Fibroblast of lung (primary cell): ENCODE data around the gene QRICH2. TPM values are rescaled to one million over a fixed set of nuclear protein-coding genes. Genes with fewer than 3 reads are reported as not detected.

Experiments
- DNase-seq, 2 donors: peaks; one replicate each; pipeline versions ENCODE4 v3.0.0 to v3.0.0-alpha.2; 2010; ENCODE audit warnings: low read depth in 2 of 2
- H2AFZ ChIP-seq: 2 replicates; pipeline ENCODE4 v1.5.1; 2012; ENCODE audit warnings: low read length, control low read depth, inconsistent platforms
- H3K27ac ChIP-seq: 2 replicates; pipeline ENCODE4 v1.5.1; 2011; ENCODE audit warnings: low read length, control low read depth; ENCODE audit not compliant: insufficient read depth
- H3K27me3 ChIP-seq: 2 replicates; pipeline ENCODE4 v1.5.1; 2011; ENCODE audit warnings: mild to moderate bottlenecking, low read length; ENCODE audit not compliant: control insufficient read depth, insufficient read depth
- H3K36me3 ChIP-seq: 2 replicates; pipeline ENCODE4 v1.5.1; 2011; ENCODE audit warnings: low read length; ENCODE audit not compliant: control insufficient read depth, insufficient read depth
- H3K4me1 ChIP-seq: 2 replicates; pipeline ENCODE4 v1.5.1; 2011; ENCODE audit warnings: low read length; ENCODE audit not compliant: control insufficient read depth, insufficient read depth; ENCODE audit errors: extremely low read depth
- H3K4me2 ChIP-seq: 2 replicates; pipeline ENCODE4 v1.5.1; 2011; ENCODE audit warnings: low read length, control low read depth; ENCODE audit not compliant: insufficient read depth; ENCODE audit errors: extremely low read depth
- H3K4me3 ChIP-seq, 4 experiments: fragments of 200-600 bp in 1 of 4; sonication (generic) in 1 of 4; replicated peaks in 1 of 4; 2 replicates each; pipeline ENCODE4 v1.5.1; 2011 to 2016; ENCODE audit warnings: low read length in 4 of 4, low read depth in 3 of 4, mild to moderate bottlenecking in 3 of 4, control low read depth in 2 of 4, inconsistent platforms in 1 of 4, mixed read lengths in 1 of 4; ENCODE audit not compliant: insufficient read depth in 1 of 4; ENCODE audit errors: control extremely low read depth in 1 of 4
- H3K79me2 ChIP-seq: 2 replicates; pipeline ENCODE4 v1.5.1; 2012; ENCODE audit warnings: mild to moderate bottlenecking, low read length, inconsistent platforms; ENCODE audit not compliant: control insufficient read depth, insufficient read depth
- H3K9ac ChIP-seq: 2 replicates; pipeline ENCODE4 v1.5.1; 2011; ENCODE audit warnings: mild to moderate bottlenecking, low read length, control low read depth; ENCODE audit not compliant: insufficient read depth
- H3K9me3 ChIP-seq: 2 replicates; pipeline ENCODE4 v1.5.1; 2012; ENCODE audit warnings: low read depth, low read length; ENCODE audit not compliant: control insufficient read depth, insufficient read depth
- H4K20me1 ChIP-seq: 2 replicates; pipeline ENCODE4 v1.5.1; 2011; ENCODE audit warnings: low read length; ENCODE audit not compliant: control insufficient read depth, insufficient read depth; ENCODE audit errors: extremely low read depth
- CTCF ChIP-seq, 2 donors: IDR thresholded peaks in 1 of 2; conservative IDR thresholded peaks in 1 of 2; 1 replicate in 1 of 2; 2 replicates in 1 of 2; pipeline ENCODE4 v1.5.1; 2011 to 2012; ENCODE audit warnings: low read length in 2 of 2, control low read depth in 1 of 2, inconsistent platforms in 1 of 2, low read depth in 1 of 2, mild to moderate bottlenecking in 1 of 2
- EZH2 ChIP-seq: IDR thresholded peaks from 2 replicates; pipeline ENCODE4 v1.5.1; 2012; ENCODE audit warnings: low read length, control low read depth, mild to moderate bottlenecking; ENCODE audit errors: missing control alignments
- polyA plus RNA-seq, 2 donors: library from polyadenylated mRNA; depleted of rRNA in 1 of 2; stranded (reverse) in 1 of 2; unstranded in 1 of 2; fragments of >200 nt; gene quantifications; 2 replicates each; pipeline ENCODE4 v1.2.1, GENCODE V29; 2011 to 2012; ENCODE audit warnings: missing spikeins in 1 of 2
- total RNA-seq: library from RNA; depleted of rRNA; stranded (reverse); fragments of >200 nt; gene quantifications from 2 replicates; pipeline ENCODE4 v1.2.1, GENCODE V29; 2014

QRICH2 gene
- total and polyA plus RNA-seq, 2 donors (not counting 1 experiment from before 2014, with no cell fraction given) = 0.26 to 4.3 TPM

- Histone ChIP-seq H3K9ac (no peak overlapping the region), H4K20me1 (no peaks in the 10 kb centered on the region), H2AFZ (no peak overlapping the region), H3K36me3 (peaks cover 2% of the 10 kb centered on the region), H3K9me3 (no peaks in the 10 kb centered on the region), H3K4me1 (peaks cover 2% of the 10 kb centered on the region), H3K4me3 (no peak overlapping the region), H3K27me3 (no peaks in the 10 kb centered on the region), H3K27ac (no peak overlapping the region), H3K79me2 (peaks cover 2% of the 10 kb centered on the region), H3K4me2 (no peak overlapping the region)
- DNase-seq = no peak
- TF ChIP-seq CTCF (conservative IDR thresholded peaks at IDR 0.05 in 1 of 2, IDR thresholded peaks at IDR 0.05 in 1 of 2; ENCODE audit: low read depth in 1 of 2, low read length in 2 of 2) (no peak), EZH2 (no peak)
These were observed 28.8 kb upstream of the QRICH2 start for GRCh38 chr17:76336756-76337412.

- Histone ChIP-seq H3K79me2 (peaks cover 2% of the 10 kb centered on the region), H3K4me3 (no peak overlapping the region), H3K9ac (no peak overlapping the region), H3K27me3 (no peaks in the 10 kb centered on the region), H3K9me3 (no peaks in the 10 kb centered on the region), H4K20me1 (no peaks in the 10 kb centered on the region), H2AFZ (no peak overlapping the region), H3K4me2 (no peak overlapping the region), H3K27ac (no peak overlapping the region), H3K4me1 (peaks cover 2% of the 10 kb centered on the region), H3K36me3 (peaks cover 2% of the 10 kb centered on the region)
- no peak for TF ChIP-seq EZH2
- TF ChIP-seq CTCF (conservative IDR thresholded peaks at IDR 0.05 in 1 of 2, IDR thresholded peaks at IDR 0.05 in 1 of 2; ENCODE audit: low read depth in 1 of 2, low read length in 2 of 2) = no peak
- DNase-seq = no peak
These were observed 27.8 kb upstream of the QRICH2 start for GRCh38 chr17:76335716-76336381.

- H3K27me3 ChIP-seq = no peaks in the 10 kb centered on the region
- TF ChIP-seq CTCF (conservative IDR thresholded peaks at IDR 0.05 in 1 of 2, IDR thresholded peaks at IDR 0.05 in 1 of 2; ENCODE audit: low read depth in 1 of 2, low read length in 2 of 2) = no peak
- H2AFZ ChIP-seq = no peak overlapping the region
- peaks cover 2% of the 10 kb centered on the region for H3K36me3 ChIP-seq
- no peak overlapping the region for H3K27ac ChIP-seq
- H3K9ac ChIP-seq = no peak overlapping the region
- no peak overlapping the region for H3K4me2 ChIP-seq
- H3K4me1 ChIP-seq = peaks cover 2% of the 10 kb centered on the region
- no peak overlapping the region for H3K4me3 ChIP-seq
- DNase-seq = no peak
- H3K9me3 ChIP-seq = no peaks in the 10 kb centered on the region
- peaks cover 2% of the 10 kb centered on the region for H3K79me2 ChIP-seq
- H4K20me1 ChIP-seq = no peaks in the 10 kb centered on the region
These were observed 25.8 kb upstream of the QRICH2 start for GRCh38 chr17:76333673-76334505.
